ENCODE results near the gene PPIL1. TPM values are rescaled to one million over a fixed set of nuclear protein-coding genes. Genes with fewer than 3 reads are reported as not detected.

Gene PPIL1
- total RNA-seq, 4 donors from 2014 or later, result 9.2 to 19.8 (median 13.0) TPM

DNA sequence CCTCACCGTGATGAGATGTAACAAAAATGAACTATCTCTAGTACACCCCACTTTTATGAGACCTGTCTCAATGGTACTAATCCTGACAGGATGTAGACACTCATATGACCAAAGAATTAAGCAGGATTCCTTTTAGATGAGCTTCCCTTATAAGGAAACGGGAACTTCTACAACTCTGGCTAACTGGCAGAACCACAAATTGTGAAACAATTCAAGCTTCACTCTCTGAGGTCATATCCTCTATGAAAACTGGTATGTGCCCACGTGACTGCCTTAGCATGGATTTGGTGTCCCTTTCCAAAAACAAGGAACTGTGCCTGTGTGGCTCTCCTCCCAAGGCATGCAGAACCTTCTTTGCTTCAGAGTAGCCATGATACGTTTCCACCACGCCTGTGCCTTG lies 21.3 kb downstream of the PPIL1 start:
- no peak overlapping the region for H3K4me3 ChIP-seq
- 62 to 72% methylated on average over 5 of the region's 5 CpGs for WGBS, 2 donors
- TF ChIP-seq, protein P1, sequence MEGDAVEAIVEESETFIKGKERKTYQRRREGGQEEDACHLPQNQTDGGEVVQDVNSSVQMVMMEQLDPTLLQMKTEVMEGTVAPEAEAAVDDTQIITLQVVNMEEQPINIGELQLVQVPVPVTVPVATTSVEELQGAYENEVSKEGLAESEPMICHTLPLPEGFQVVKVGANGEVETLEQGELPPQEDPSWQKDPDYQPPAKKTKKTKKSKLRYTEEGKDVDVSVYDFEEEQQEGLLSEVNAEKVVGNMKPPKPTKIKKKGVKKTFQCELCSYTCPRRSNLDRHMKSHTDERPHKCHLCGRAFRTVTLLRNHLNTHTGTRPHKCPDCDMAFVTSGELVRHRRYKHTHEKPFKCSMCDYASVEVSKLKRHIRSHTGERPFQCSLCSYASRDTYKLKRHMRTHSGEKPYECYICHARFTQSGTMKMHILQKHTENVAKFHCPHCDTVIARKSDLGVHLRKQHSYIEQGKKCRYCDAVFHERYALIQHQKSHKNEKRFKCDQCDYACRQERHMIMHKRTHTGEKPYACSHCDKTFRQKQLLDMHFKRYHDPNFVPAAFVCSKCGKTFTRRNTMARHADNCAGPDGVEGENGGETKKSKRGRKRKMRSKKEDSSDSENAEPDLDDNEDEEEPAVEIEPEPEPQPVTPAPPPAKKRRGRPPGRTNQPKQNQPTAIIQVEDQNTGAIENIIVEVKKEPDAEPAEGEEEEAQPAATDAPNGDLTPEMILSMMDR (IDR thresholded peaks at IDR 0.05), result no peak
- peak in 1 of 2 donors; percentile 53 for TF ChIP-seq EP300 (IDR thresholded peaks at IDR 0.05)
- no peak for TF ChIP-seq POLR2A (IDR thresholded peaks at IDR 0.05)
- H3K4me1 ChIP-seq, result peaks cover 0 to 16% (median 7%) of the 10 kb centered on the region in 4 donors
- H3K27ac ChIP-seq, result peak overlapping the region in 2 of 4 donors; percentile 5 to 21
- H3K27me3 ChIP-seq, result no peaks in the 10 kb centered on the region
- peaks cover 0 to 6% (median 0%) of the 10 kb centered on the region in 4 donors for H3K9me3 ChIP-seq
- peak in 1 of 2 donors; percentile 54 for DNase-seq (ENCODE audit: low spot score in 2 of 2)
- H3K36me3 ChIP-seq, result peaks cover 0 to 37% (median 0%) of the 10 kb centered on the region in 3 donors

GRCh38 chr6:36852481-36853147 lies 22.0 kb downstream of the PPIL1 start:
- TF ChIP-seq, protein P1 (IDR thresholded peaks at IDR 0.05), result no peak
- no peak for TF ChIP-seq POLR2A (IDR thresholded peaks at IDR 0.05)
- TF ChIP-seq EP300 (IDR thresholded peaks at IDR 0.05), result no peak
- Histone ChIP-seq H3K27me3 (no peaks in the 10 kb centered on the region), H3K9me3 (peaks cover 0 to 6% (median 0%) of the 10 kb centered on the region in 4 donors), H3K36me3 (peaks cover 0 to 37% (median 0%) of the 10 kb centered on the region in 3 donors), H3K27ac (peak overlapping the region in 1 of 4 donors; percentile 5), H3K4me3 (no peak overlapping the region), H3K4me1 (peaks cover 0 to 16% (median 7%) of the 10 kb centered on the region in 4 donors)
- 60 to 67% methylated on average over 4 of the region's 4 CpGs for WGBS, 2 donors
- DNase-seq (ENCODE audit: low spot score in 2 of 2), result no peak

DNA sequence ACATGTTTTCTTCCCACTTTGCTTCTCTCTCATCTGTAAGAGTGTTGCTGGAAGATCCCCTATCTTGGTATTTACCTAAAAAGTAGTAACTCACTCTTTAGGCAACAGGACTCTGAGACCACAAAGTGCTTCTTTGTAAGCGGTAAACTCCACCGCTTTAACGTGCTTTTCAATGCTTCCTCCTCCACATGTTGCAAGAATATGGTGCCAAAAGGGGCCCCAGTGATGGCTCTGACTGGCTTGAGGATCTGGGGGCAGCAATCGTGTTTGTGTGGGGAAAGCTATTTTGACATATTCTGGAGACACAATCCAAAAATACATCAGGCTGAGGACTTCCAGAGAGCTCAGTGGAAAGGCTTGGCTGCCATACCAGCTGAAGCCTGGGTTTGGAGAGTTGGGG lies 23.0 kb downstream of the PPIL1 start:
- TF ChIP-seq EP300 (IDR thresholded peaks at IDR 0.05) (no peak), POLR2A (IDR thresholded peaks at IDR 0.05) (no peak)
- TF ChIP-seq, protein P1 (IDR thresholded peaks at IDR 0.05), result no peak
- H3K36me3 ChIP-seq, result peaks cover 0 to 37% (median 0%) of the 10 kb centered on the region in 3 donors
- WGBS, 2 donors, result 37 to 56% methylated on average over 4 of the region's 4 CpGs
- H3K4me3 ChIP-seq, result no peak overlapping the region
- no peak overlapping the region for H3K27ac ChIP-seq
- no peaks in the 10 kb centered on the region for H3K27me3 ChIP-seq
- no peak for DNase-seq (ENCODE audit: low spot score in 2 of 2)
- peaks cover 0 to 6% (median 0%) of the 10 kb centered on the region in 4 donors for H3K9me3 ChIP-seq
- H3K4me1 ChIP-seq, result peaks cover 0 to 16% (median 7%) of the 10 kb centered on the region in 4 donors

GRCh38 chr6:36851149-36851614 lies 23.4 kb downstream of the PPIL1 start:
- H3K27me3 ChIP-seq, result no peaks in the 10 kb centered on the region
- H3K9me3 ChIP-seq, result peaks cover 0 to 6% (median 0%) of the 10 kb centered on the region in 4 donors
- H3K36me3 ChIP-seq, result peaks cover 0 to 34% (median 0%) of the 10 kb centered on the region in 3 donors
- no peak for TF ChIP-seq POLR2A (IDR thresholded peaks at IDR 0.05)
- TF ChIP-seq, protein P1 (IDR thresholded peaks at IDR 0.05), result peak; percentile 50 to 65 (median 63)
- TF ChIP-seq EP300 (IDR thresholded peaks at IDR 0.05), result peak in 1 of 2 donors; percentile 35
- 35 to 46% methylated on average over 3 of the region's 3 CpGs for WGBS, 2 donors
- peaks cover 0 to 16% (median 7%) of the 10 kb centered on the region in 4 donors for H3K4me1 ChIP-seq
- no peak overlapping the region for H3K4me3 ChIP-seq
- DNase-seq (ENCODE audit: low spot score in 2 of 2), result peak in 1 of 2 donors; percentile 72
- no peak overlapping the region for H3K27ac ChIP-seq

- H3K36me3 ChIP-seq, result peaks cover 0 to 22% (median 0%) of the 10 kb centered on the region in 3 donors
- TF ChIP-seq POLR2A (IDR thresholded peaks at IDR 0.05) (no peak), EP300 (IDR thresholded peaks at IDR 0.05) (no peak)
- TF ChIP-seq, protein P1 (IDR thresholded peaks at IDR 0.05), result no peak
- peaks cover 0 to 6% (median 0%) of the 10 kb centered on the region in 4 donors for H3K9me3 ChIP-seq
- no peaks in the 10 kb centered on the region for H3K27me3 ChIP-seq
- DNase-seq (ENCODE audit: low spot score in 2 of 2), result no peak
- H3K27ac ChIP-seq, result no peak overlapping the region
- H3K4me3 ChIP-seq, result no peak overlapping the region
- 86 to 87% methylated on average over 9 of the region's 9 CpGs for WGBS, 2 donors
- peaks cover 0 to 16% (median 7%) of the 10 kb centered on the region in 4 donors for H3K4me1 ChIP-seq
These were observed 24.6 kb downstream of the PPIL1 start for GRCh38 chr6:36850021-36850420.

Measured in tibial nerve (tissue), 4 donors.